Measurements from ENCODE around the gene PLPPR1. TPM values are rescaled to one million over a fixed set of nuclear protein-coding genes. Genes with fewer than 3 reads are reported as not detected.
A peak's percentile ranks its signal among the peaks of the same experiment; 100 is the strongest.

Gene PLPPR1
- total and polyA plus RNA-seq, 9 donors: 0.07 to 1.1 (median 0.14) TPM; not detected in 5

DNA sequence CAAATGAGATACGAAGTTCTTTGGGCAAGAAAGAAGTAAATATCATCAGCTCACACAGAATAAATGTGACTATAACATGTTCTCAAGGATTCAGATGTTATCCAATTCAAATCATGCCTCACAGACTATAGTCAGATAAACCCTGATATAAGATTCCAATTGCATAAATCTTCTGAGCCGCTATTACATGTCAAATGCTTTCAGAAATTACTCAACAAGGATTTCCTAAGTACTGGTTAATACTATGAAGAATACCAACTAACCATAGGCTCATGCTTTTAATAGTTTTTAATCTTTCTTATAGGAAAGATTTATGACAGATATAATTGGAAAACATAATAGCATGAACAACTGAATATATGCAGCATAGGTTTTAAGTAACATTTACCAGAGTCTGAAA lies 282.7 kb downstream of the PLPPR1 start:
- intact Hi-C loops (cut with DNase I): no loop called here

GRCh38 chr9:101311758-101312420 lies 283.4 kb downstream of the PLPPR1 start:
- no peaks in the 10 kb centered on the region for H3K4me1 ChIP-seq (ENCODE audit: insufficient read depth)
- intact Hi-C loops (cut with DNase I): no loop called here
- H3K27me3 ChIP-seq: no peaks in the 10 kb centered on the region
- no peaks in the 10 kb centered on the region for H3K36me3 ChIP-seq
- TF ChIP-seq, protein P1, sequence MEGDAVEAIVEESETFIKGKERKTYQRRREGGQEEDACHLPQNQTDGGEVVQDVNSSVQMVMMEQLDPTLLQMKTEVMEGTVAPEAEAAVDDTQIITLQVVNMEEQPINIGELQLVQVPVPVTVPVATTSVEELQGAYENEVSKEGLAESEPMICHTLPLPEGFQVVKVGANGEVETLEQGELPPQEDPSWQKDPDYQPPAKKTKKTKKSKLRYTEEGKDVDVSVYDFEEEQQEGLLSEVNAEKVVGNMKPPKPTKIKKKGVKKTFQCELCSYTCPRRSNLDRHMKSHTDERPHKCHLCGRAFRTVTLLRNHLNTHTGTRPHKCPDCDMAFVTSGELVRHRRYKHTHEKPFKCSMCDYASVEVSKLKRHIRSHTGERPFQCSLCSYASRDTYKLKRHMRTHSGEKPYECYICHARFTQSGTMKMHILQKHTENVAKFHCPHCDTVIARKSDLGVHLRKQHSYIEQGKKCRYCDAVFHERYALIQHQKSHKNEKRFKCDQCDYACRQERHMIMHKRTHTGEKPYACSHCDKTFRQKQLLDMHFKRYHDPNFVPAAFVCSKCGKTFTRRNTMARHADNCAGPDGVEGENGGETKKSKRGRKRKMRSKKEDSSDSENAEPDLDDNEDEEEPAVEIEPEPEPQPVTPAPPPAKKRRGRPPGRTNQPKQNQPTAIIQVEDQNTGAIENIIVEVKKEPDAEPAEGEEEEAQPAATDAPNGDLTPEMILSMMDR (IDR thresholded peaks at IDR 0.05): peak in 2 of 3 donors; percentile 34
- no peak for TF ChIP-seq POLR2A (IDR thresholded peaks at IDR 0.05)
- no peaks in the 10 kb centered on the region for H3K9me3 ChIP-seq
- H3K4me3 ChIP-seq: no peak overlapping the region
- no peak for DNase-seq
- 24 to 25% (median 24%) methylated on average over 4 of the region's 4 CpGs for WGBS, 3 donors
- no peak overlapping the region for H3K27ac ChIP-seq

More for the DNA sequence above, 282.7 kb downstream of the PLPPR1 start:
- H3K36me3 ChIP-seq: no peaks in the 10 kb centered on the region
- no peak for DNase-seq
- H3K27me3 ChIP-seq: no peaks in the 10 kb centered on the region
- H3K27ac ChIP-seq: no peak overlapping the region
- no peaks in the 10 kb centered on the region for H3K9me3 ChIP-seq
- WGBS, 3 donors: 27 to 32% (median 28%) methylated on average over 2 of the region's 2 CpGs
- TF ChIP-seq POLR2A (IDR thresholded peaks at IDR 0.05): no peak
- TF ChIP-seq EP300 (IDR thresholded peaks at IDR 0.05): no peak
- TF ChIP-seq, protein P1 (IDR thresholded peaks at IDR 0.05): no peak
- no peaks in the 10 kb centered on the region for H3K4me1 ChIP-seq (ENCODE audit: insufficient read depth)
- no peak overlapping the region for H3K4me3 ChIP-seq

DNA sequence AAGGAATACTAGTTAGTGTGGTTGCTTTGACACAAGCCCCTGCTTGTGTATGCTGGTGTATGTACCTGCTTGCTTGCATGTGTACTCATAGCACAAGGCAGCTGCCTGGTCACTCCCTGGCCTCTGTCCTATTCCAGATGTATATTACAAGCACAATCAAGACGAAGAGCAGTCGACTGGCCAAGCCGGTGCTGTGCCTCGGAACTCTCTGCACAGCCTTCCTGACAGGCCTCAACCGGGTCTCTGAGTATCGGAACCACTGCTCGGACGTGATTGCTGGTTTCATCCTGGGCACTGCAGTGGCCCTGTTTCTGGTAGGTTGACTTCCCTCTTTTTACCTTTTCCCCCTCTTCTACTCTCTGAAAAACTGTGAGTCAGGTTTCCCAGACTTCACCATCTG lies 284.1 kb downstream of the PLPPR1 start:
- Histone ChIP-seq H3K36me3 (no peaks in the 10 kb centered on the region), H3K27ac (no peak overlapping the region), H3K4me1 (ENCODE audit: insufficient read depth) (no peaks in the 10 kb centered on the region), H3K27me3 (no peaks in the 10 kb centered on the region), H3K9me3 (no peaks in the 10 kb centered on the region), H3K4me3 (no peak overlapping the region)
- TF ChIP-seq POLR2A (IDR thresholded peaks at IDR 0.05) (no peak), EP300 (IDR thresholded peaks at IDR 0.05) (no peak)
- TF ChIP-seq, protein P1 (IDR thresholded peaks at IDR 0.05): no peak
- intact Hi-C loops (cut with DNase I): no loop called here
- DNase-seq: no peak
- WGBS, 3 donors: 83 to 88% (median 88%) methylated on average over 8 of the region's 8 CpGs

DNA sequence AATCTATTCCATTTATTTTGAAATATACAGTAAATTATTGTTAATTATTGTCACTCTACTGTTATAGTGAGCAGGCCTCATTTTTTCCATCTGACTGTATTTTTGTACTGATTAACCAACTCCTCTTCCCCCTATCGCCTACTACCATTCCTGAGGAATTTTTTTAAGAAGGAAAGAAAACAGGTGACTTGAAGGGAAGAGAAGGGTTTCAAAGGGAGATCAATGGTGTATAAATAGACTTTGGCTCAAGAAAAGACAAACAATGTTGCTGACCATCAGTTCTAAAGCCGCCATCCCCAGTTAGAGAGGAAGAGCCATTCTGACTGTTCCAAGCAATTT lies 286.6 kb downstream of the PLPPR1 start:
- intact Hi-C loops (cut with DNase I): no loop called here
- H3K27me3 ChIP-seq: no peaks in the 10 kb centered on the region
- no peak overlapping the region for H3K4me3 ChIP-seq
- H3K4me1 ChIP-seq (ENCODE audit: insufficient read depth): no peaks in the 10 kb centered on the region
- H3K27ac ChIP-seq: no peak overlapping the region
- TF ChIP-seq, protein P1 (IDR thresholded peaks at IDR 0.05): no peak
- TF ChIP-seq EP300 (IDR thresholded peaks at IDR 0.05) (no peak), POLR2A (IDR thresholded peaks at IDR 0.05) (no peak)
- H3K9me3 ChIP-seq: no peaks in the 10 kb centered on the region
- H3K36me3 ChIP-seq: no peaks in the 10 kb centered on the region
- DNase-seq: no peak
- 73 to 80% (median 78%) methylated on average over 2 of the region's 2 CpGs for WGBS, 3 donors
